ENCODE measurements around the gene ADAM23. TPM values are rescaled to one million over a fixed set of nuclear protein-coding genes. Genes with fewer than 3 reads are reported as not detected.

Gene ADAM23
- total and polyA plus RNA-seq, 5 experiments from 2014 or later: 0.10 to 0.30 TPM; not detected in 3

DNA sequence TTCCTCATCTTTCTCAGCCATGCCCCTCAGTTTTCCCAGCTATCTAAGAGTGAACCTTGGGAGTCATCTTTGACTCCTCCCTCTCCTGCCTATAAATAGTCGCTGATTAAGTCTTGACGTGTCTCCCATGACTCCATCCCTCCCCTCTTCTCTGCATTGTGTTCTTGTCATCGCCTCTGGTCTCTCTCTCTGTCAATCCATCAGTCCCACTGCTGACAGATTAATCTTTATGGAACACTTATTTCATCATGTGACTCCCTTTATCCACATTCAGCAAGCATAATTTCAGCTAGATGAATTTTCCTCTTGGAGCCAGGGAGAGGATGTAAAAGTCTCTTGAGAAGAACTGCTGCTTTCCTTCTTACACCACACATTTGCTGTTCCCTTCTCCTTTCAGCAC is 9.4 kb downstream of the ADAM23 start:
- H3K27ac Mint-ChIP-seq: peak overlapping the region in 1 of 10 donors; percentile 45
- peaks cover 0 to 3% (median 0%) of the 10 kb centered on the region in 4 donors for H3K4me1 Mint-ChIP-seq
- DNase-seq (no peak), ATAC-seq (no peak)
- H3K4me3 Mint-ChIP-seq: no peak overlapping the region
- peaks cover 0 to 5% (median 0%) of the 10 kb centered on the region in 3 donors for H3K36me3 Mint-ChIP-seq
- POLR2A ChIA-PET: no interaction called here
- peaks cover 22 to 50% (median 34%) of the 10 kb centered on the region in 5 donors for H3K27me3 Mint-ChIP-seq
- H3K9me3 Mint-ChIP-seq: peaks cover 0 to 7% (median 0%) of the 10 kb centered on the region in 9 donors

DNA sequence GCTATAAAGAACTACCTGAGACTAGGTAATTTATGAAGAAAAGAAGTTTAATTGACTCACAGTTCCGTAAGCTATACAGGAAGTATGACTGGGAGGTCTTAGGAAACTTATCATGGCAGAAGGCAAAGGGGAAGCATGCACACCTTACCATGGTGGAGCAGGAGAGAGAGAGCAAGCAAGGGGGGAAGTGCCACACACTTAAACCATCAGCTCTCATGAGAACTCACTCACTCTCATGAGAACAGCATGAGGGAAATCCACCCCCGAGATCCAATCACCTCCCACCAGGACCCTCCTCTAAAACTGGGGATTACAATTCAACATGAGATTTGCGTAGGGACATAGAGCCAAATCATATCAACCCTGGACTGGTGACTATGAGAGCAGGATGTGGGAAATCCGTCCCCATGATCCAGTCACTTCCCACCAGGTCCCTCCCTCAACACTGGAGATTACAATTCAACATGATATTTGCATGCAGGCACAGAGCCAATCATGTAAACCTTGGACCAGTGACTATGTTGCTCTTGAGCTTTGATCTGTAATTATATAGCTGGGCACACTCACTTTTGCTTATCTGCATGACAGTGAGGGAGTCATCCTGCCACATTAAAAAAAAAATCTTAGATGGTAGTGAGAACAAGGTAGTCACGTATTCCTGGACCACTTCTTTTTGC is 12.9 kb downstream of the ADAM23 start:
- Mint-ChIP-seq H3K27me3 (peaks cover 13 to 38% (median 18%) of the 10 kb centered on the region in 5 donors), H3K9me3 (peaks cover 0 to 3% (median 0%) of the 10 kb centered on the region in 9 donors), H3K27ac (no peak overlapping the region), H3K4me1 (peaks cover 0 to 5% (median 0%) of the 10 kb centered on the region in 4 donors), H3K36me3 (no peaks in the 10 kb centered on the region), H3K4me3 (no peak overlapping the region)
- DNase-seq: no peak
- POLR2A ChIA-PET: no interaction called here
- ATAC-seq: no peak

DNA sequence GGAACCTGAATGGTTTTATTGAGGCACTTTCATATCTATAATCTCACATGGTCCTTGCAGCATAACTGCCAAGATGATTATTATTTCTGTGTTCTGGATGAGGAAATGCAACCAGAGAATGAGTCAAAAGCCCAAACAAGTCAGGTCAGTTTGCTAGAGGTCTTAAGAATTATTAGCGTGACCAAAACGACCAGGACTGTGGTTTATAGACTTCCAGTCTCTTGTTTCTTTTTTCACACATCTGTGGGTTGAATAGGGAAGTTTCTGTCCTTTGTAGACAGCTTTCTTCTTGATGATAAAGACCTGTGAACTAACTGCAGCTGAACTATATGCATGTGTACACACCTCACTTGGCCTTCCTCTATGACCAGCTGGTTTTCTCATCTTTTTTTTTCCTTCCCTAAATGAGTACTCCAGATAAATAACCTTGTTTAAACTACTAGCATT is 13.9 kb downstream of the ADAM23 start:
- H3K27ac Mint-ChIP-seq: no peak overlapping the region
- POLR2A ChIA-PET: interaction anchor here (0.6 kb wide), 1 partner anchor 628 kb away, joined by 3 read pairs; no protein-coding TSS in a partner anchor
- peaks cover 0 to 11% (median 0%) of the 10 kb centered on the region in 4 donors for H3K4me1 Mint-ChIP-seq
- peaks cover 17 to 34% (median 21%) of the 10 kb centered on the region in 5 donors for H3K27me3 Mint-ChIP-seq
- H3K4me3 Mint-ChIP-seq: no peak overlapping the region
- DNase-seq: no peak
- no peaks in the 10 kb centered on the region for H3K36me3 Mint-ChIP-seq
- ATAC-seq: no peak
- peaks cover 0 to 3% (median 0%) of the 10 kb centered on the region in 9 donors for H3K9me3 Mint-ChIP-seq

DNA sequence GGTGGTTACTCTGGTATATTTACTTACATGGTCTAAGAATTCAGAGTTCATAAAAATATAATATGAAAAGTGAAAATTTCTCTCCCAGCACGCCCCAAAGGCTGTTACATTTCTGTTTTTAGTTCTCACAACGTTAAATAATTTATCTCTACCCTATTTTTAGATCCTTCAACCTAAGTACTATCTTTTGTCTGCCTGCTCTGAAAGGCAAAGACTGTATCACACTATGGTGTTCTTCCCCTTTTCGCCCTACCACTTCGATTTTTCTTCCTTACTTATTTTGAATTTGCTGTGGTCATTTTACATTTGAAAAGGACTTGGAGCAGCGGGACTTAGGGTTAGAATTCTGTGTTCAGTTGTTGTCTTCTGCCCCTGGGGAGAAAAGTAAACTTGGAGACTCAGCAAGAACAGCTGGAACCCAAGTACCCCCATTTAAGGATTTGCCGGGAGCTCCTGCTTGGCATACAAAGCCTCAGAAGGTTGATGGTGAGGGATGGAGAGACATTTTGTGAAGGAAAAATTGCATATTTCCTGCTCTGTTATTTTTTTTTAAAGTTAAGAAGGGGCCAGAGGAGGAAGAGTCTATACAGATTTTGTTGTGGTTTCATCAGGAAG is 19.0 kb downstream of the ADAM23 start:
- H3K9me3 Mint-ChIP-seq: peaks cover 0 to 11% (median 5%) of the 10 kb centered on the region in 9 donors
- peaks cover 0 to 2% (median 0%) of the 10 kb centered on the region in 3 donors for H3K36me3 Mint-ChIP-seq
- H3K27ac Mint-ChIP-seq: no peak overlapping the region
- H3K4me3 Mint-ChIP-seq: peak overlapping the region in 1 of 10 donors; percentile 8
- POLR2A ChIA-PET: no interaction called here
- DNase-seq (no peak), ATAC-seq (no peak)
- peaks cover 0 to 23% (median 0%) of the 10 kb centered on the region in 4 donors for H3K4me1 Mint-ChIP-seq
- H3K27me3 Mint-ChIP-seq: peaks cover 11 to 28% (median 18%) of the 10 kb centered on the region in 5 donors

DNA sequence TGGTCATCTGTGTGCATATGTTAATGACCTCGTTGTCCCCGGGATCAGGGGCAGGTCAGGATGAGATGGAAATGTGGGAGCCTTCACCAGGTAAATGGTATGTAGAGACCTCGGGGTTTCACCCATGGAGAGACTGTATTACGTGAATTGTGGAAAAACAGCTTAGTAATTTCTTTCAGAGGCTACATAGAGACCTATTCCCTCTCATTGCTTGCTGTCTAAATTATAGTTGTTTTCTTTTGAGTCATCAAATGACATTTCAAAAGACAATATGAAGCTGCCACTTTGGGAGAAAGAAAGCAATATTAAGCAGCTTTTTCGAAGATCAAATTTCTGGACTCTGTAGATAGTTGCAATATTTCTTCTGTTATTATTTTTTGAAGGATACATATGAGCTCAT is 20.4 kb downstream of the ADAM23 start:
- ATAC-seq: no peak
- Mint-ChIP-seq H3K36me3 (peaks cover 0 to 7% (median 2%) of the 10 kb centered on the region in 3 donors), H3K27ac (no peak overlapping the region), H3K9me3 (peaks cover 6 to 19% (median 11%) of the 10 kb centered on the region in 9 donors), H3K4me3 (no peak overlapping the region), H3K4me1 (peaks cover 0 to 18% (median 0%) of the 10 kb centered on the region in 4 donors), H3K27me3 (peaks cover 12 to 37% (median 18%) of the 10 kb centered on the region in 5 donors)
- POLR2A ChIA-PET: no interaction called here
- DNase-seq: no peak

DNA sequence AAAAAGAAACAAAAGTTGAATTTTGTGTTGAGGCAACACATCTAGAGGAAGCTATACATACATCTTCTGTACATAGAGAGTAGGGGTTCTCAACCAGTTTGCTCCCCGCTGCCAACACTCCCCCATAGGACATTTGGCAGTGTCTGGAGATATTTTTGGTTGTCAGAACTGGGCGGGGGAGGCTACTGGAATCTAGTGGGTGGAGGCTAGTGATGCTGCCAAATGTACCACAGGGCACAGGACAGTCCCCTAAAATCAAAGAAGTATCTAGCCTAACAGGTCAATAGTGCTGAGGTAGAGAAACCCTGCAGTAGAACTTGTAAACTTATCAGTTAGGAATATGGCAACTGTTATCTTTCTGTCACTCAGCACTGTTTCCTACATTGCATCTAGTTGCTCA is 21.3 kb downstream of the ADAM23 start:
- POLR2A ChIA-PET: no interaction called here

DNA sequence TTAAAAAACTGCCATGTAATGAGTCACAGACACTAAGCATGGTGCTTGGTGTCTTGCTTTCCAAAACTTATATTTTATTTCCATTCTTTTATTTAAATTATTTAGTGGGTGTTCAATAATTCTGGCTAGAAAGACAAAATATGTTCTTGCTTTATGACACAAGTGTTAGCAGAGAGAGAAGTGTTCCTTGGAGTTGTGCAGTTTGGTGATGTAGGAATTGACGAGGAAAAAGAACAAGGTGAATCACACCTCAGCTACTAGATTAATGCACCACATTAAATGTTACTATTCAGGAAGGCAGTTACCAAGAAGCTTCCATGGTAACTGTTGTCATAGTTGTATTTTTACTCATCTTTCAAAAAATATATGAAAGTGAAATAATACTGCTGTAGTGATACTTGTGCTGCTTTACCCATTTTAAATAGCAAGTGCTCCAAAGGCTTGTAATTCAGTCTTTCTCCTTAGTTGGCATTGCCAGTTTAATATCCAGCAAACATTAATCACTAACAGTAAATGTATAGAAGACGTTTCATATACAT is 28.3 kb downstream of the ADAM23 start:
- DNase-seq (no peak), ATAC-seq (no peak)
- Mint-ChIP-seq H3K9me3 (peaks cover 6 to 21% (median 13%) of the 10 kb centered on the region in 9 donors), H3K36me3 (peaks cover 0 to 13% (median 2%) of the 10 kb centered on the region in 3 donors), H3K4me1 (no peaks in the 10 kb centered on the region), H3K4me3 (no peak overlapping the region), H3K27me3 (peaks cover 4 to 21% (median 17%) of the 10 kb centered on the region in 5 donors), H3K27ac (no peak overlapping the region)
- POLR2A ChIA-PET: no interaction called here

More for the DNA sequence above, 21.3 kb downstream of the ADAM23 start:
- H3K4me3 Mint-ChIP-seq: no peak overlapping the region
- ATAC-seq (no peak), DNase-seq (no peak)
- H3K36me3 Mint-ChIP-seq: peaks cover 0 to 11% (median 2%) of the 10 kb centered on the region in 3 donors
- H3K27me3 Mint-ChIP-seq: peaks cover 12 to 42% (median 19%) of the 10 kb centered on the region in 5 donors
- H3K4me1 Mint-ChIP-seq: peaks cover 0 to 18% (median 0%) of the 10 kb centered on the region in 4 donors
- H3K27ac Mint-ChIP-seq: no peak overlapping the region
- H3K9me3 Mint-ChIP-seq: peaks cover 8 to 24% (median 18%) of the 10 kb centered on the region in 9 donors

DNA sequence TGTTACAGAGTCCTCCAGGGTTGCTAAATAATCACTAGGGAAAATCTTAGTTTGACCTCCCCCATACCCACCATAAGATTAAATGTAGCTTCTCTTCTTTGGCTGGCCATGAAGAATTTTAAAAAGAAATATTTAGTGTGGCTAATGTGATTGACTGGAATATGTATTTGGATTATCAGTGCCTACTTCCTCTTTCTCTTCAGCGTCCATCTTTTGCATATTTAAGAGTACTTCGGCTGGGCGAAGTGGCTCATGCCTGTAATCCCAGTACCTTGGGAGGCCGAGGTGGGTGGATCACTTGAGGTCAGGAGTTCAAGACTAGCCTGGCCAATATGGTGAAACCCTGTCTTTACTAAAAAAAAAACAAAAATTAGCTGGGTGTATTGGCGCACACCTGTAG is 28.8 kb downstream of the ADAM23 start:
- peaks cover 4 to 21% (median 16%) of the 10 kb centered on the region in 5 donors for H3K27me3 Mint-ChIP-seq
- DNase-seq (no peak), ATAC-seq (no peak)
- H3K4me1 Mint-ChIP-seq: no peaks in the 10 kb centered on the region
- POLR2A ChIA-PET: no interaction called here
- H3K27ac Mint-ChIP-seq: no peak overlapping the region
- peaks cover 0 to 13% (median 0%) of the 10 kb centered on the region in 3 donors for H3K36me3 Mint-ChIP-seq
- no peak overlapping the region for H3K4me3 Mint-ChIP-seq
- peaks cover 6 to 21% (median 13%) of the 10 kb centered on the region in 9 donors for H3K9me3 Mint-ChIP-seq

DNA sequence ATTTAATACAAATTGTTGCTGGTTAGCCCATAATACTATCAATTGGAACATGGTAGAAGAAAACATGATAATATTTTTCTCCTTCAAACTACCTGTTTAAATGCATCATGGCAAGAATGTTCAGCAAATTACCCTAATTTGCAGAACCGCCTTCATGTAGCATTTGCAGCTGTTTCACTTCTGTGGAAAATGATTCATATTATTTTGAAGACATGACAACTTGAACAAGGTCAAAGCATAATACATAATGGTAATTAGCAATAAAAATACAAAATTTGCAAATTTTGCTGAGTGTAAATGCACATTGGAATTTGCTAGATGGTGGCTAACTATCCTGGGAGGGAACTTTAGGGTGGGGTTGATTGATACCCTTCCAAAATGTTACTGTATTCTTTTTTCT is 30.8 kb downstream of the ADAM23 start:
- POLR2A ChIA-PET: no interaction called here
- no peak for ATAC-seq
- no peak overlapping the region for H3K4me3 Mint-ChIP-seq
- peaks cover 0 to 9% (median 3%) of the 10 kb centered on the region in 9 donors for H3K9me3 Mint-ChIP-seq
- H3K36me3 Mint-ChIP-seq: peaks cover 0 to 6% (median 0%) of the 10 kb centered on the region in 3 donors
- no peaks in the 10 kb centered on the region for H3K4me1 Mint-ChIP-seq
- peaks cover 6 to 15% (median 11%) of the 10 kb centered on the region in 5 donors for H3K27me3 Mint-ChIP-seq
- no peak overlapping the region for H3K27ac Mint-ChIP-seq
- no peak for DNase-seq

DNA sequence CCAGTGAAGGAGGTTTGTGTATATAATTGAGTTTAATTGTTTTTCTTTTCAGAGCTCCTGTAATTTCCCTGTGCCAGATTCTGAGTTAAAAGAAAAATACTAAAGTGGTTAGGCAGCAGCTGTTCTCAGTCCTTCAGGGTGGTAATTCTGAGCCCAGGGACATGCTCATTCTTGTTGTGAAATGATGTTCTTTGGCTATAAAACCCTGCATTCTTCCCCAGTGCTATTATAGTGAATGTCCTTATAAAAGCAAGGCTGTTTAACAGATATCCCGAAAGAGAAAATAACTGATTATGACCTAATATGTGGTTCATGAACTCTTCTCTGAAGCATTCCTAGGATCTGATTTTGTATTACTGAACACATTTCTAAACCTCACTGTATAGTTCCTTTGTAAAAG is 34.0 kb downstream of the ADAM23 start:
- POLR2A ChIA-PET: no interaction called here
- peaks cover 9 to 13% (median 11%) of the 10 kb centered on the region in 5 donors for H3K27me3 Mint-ChIP-seq
- peaks cover 0 to 4% (median 0%) of the 10 kb centered on the region in 9 donors for H3K9me3 Mint-ChIP-seq
- H3K36me3 Mint-ChIP-seq: no peaks in the 10 kb centered on the region
- H3K4me1 Mint-ChIP-seq: no peaks in the 10 kb centered on the region
- no peak overlapping the region for H3K27ac Mint-ChIP-seq
- DNase-seq (no peak), ATAC-seq (no peak)
- no peak overlapping the region for H3K4me3 Mint-ChIP-seq

DNA sequence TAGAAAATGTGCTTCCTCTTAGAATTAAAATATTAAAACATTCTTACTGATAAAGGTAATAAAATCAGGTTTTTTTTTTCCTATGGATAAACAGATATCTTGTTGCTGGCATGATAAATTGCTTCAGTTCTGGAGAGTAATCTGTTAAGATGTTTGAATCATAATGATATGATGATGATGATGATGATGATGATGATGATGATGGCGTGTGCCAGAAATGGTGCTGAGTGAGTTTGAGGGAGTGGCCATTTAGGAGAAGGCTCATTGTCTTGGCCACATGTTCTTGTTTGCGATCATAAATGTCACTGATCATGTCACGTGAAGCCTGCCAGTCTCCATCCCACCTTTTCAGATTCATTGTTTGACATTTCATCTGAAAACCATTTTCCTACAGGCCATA is 35.0 kb downstream of the ADAM23 start:
- H3K9me3 Mint-ChIP-seq: no peaks in the 10 kb centered on the region
- H3K27me3 Mint-ChIP-seq: peaks cover 8 to 13% (median 9%) of the 10 kb centered on the region in 5 donors
- no peak overlapping the region for H3K27ac Mint-ChIP-seq
- H3K36me3 Mint-ChIP-seq: no peaks in the 10 kb centered on the region
- H3K4me1 Mint-ChIP-seq: no peaks in the 10 kb centered on the region
- no peak for DNase-seq
- no peak overlapping the region for H3K4me3 Mint-ChIP-seq
- no peak for ATAC-seq
- POLR2A ChIA-PET: no interaction called here

DNA sequence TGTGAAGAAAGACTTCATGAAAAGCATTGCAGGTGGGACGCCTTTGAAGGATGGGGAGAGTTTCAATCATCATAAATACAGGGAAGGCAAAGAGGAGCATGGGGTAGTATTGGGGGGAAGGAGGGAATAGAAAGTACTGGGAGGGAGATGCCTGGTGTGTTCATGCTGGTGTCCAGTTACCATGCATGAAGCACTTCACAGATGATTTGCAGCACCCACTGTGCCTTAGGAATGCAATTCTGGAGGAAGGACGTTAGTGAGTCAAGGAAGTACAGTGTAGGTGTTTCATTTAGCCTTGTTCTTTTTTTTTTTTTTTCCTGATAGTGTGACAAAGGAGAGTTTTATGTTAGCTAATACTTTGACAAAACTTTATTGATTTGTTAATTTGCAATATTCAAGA is 36.8 kb downstream of the ADAM23 start:
- DNase-seq: no peak
- no peaks in the 10 kb centered on the region for H3K4me1 Mint-ChIP-seq
- peaks cover 7 to 19% (median 9%) of the 10 kb centered on the region in 5 donors for H3K27me3 Mint-ChIP-seq
- POLR2A ChIA-PET: no interaction called here
- H3K4me3 Mint-ChIP-seq: no peak overlapping the region
- peaks cover 0 to 6% (median 0%) of the 10 kb centered on the region in 9 donors for H3K9me3 Mint-ChIP-seq
- no peaks in the 10 kb centered on the region for H3K36me3 Mint-ChIP-seq
- H3K27ac Mint-ChIP-seq: no peak overlapping the region
- no peak for ATAC-seq

DNA sequence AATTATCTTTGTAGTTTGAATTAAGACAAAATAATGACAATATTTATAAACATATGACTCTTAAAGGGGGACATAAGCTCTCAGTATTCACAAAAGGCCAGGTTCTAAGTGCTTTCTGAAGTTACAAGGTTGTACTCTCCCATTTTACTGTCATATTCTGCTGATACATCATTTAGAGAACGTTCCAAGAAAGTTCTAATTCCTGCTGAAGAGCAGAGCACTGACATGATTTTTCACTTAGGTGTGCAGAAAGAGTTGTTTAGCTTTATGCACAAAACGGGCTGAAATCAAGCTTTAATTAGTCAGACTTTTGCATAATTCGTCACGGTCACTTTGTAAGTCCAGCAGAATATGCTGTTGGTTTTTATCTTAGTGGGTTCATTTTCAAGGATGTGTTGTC is 37.3 kb downstream of the ADAM23 start:
- POLR2A ChIA-PET: no interaction called here
- no peak for ATAC-seq
- H3K9me3 Mint-ChIP-seq: peaks cover 0 to 10% (median 0%) of the 10 kb centered on the region in 9 donors
- H3K27me3 Mint-ChIP-seq: peaks cover 8 to 23% (median 13%) of the 10 kb centered on the region in 5 donors
- H3K4me3 Mint-ChIP-seq: no peak overlapping the region
- no peaks in the 10 kb centered on the region for H3K36me3 Mint-ChIP-seq
- H3K4me1 Mint-ChIP-seq: no peaks in the 10 kb centered on the region
- DNase-seq: no peak
- H3K27ac Mint-ChIP-seq: no peak overlapping the region
